H1 (cell line): ENCODE data around the gene GABRG3. TPM values are rescaled to one million over a fixed set of nuclear protein-coding genes. Genes with fewer than 3 reads are reported as not detected.

Experiments
- polyA plus RNA-seq, 7 experiments: library from polyadenylated mRNA; depleted of rRNA in 3 of 7; stranded (reverse) in 5 of 7; unstranded in 2 of 7; fragments of >200 nt in 5 of 7; fragments of 200-250 nt in 2 of 7; gene quantifications; 1 replicate in 5 of 7; 2 replicates in 1 of 7; 4 replicates in 1 of 7; pipeline versions ENCODE4 v1.2.1 to v1.2.3, GENCODE V29; 2011 to 2013; ENCODE audit warnings: missing spikeins in 2 of 7, mixed read lengths in 2 of 7
- total RNA-seq: library from RNA; stranded (reverse); fragmentation: NEBNext Ultra II Directional; extraction: Animal tissue kit (Norgen Biotek cat#: 25700); gene quantifications from 2 replicates; pipeline ENCODE4 v1.2.1, GENCODE V29; 2021
- TF ChIP-seq, protein P1 (sequence below): IDR thresholded peaks from 2 replicates; pipeline ENCODE4 v1.6.1; 2011; ENCODE audit warnings: low read length, improper control_type of control experiment
- TF ChIP-seq, protein P2 (sequence below): IDR thresholded peaks from 2 replicates; pipeline ENCODE4 v1.6.1; 2012; ENCODE audit warnings: inconsistent platforms

The GABRG3 gene
- total and polyA plus RNA-seq, 2 of the 8 experiments (the other 6 are each of a cell fraction or from before 2014, with no cell fraction given) = 0.17 to 0.80 TPM

DNA sequence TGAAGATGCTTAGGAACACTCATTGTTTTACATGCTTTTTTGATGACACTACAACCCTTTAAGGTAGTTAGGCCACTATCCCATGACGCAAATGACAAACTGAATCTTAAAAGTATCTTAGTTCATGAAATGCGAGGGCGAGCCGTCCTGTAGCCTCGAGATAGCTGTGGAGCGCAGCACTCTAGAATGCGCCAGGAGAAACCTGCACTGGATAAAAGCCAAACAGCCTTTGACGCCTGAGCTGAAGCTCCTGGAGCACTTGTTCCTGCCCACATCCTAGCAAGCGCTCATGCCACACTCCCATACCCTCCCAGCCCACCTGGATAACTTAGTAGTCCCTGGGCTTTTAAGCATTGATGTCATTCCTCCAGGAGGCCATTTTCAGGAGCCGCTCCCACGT is 516.9 kb downstream of the GABRG3 start (continued):
- TF ChIP-seq, protein P1, sequence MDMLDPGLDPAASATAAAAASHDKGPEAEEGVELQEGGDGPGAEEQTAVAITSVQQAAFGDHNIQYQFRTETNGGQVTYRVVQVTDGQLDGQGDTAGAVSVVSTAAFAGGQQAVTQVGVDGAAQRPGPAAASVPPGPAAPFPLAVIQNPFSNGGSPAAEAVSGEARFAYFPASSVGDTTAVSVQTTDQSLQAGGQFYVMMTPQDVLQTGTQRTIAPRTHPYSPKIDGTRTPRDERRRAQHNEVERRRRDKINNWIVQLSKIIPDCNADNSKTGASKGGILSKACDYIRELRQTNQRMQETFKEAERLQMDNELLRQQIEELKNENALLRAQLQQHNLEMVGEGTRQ = no peak
- TF ChIP-seq, protein P2, sequence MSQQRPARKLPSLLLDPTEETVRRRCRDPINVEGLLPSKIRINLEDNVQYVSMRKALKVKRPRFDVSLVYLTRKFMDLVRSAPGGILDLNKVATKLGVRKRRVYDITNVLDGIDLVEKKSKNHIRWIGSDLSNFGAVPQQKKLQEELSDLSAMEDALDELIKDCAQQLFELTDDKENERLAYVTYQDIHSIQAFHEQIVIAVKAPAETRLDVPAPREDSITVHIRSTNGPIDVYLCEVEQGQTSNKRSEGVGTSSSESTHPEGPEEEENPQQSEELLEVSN = no peak
